GM12873 (cell line): Measurements from ENCODE around the gene MTHFD1.

Experiments used
- CTCF ChIP-seq: IDR thresholded peaks from 2 replicates; pipeline ENCODE4 v1.5.1; 2012; ENCODE audit warnings: low read depth, mild to moderate bottlenecking, moderate library complexity, low read length, control low read depth; ENCODE audit not compliant: insufficient read depth; ENCODE audit errors: missing control alignments

Gene MTHFD1

GRCh38 chr14:64411001-64411400, 22.8 kb downstream of the MTHFD1 start:
- no peak for TF ChIP-seq CTCF

GRCh38 chr14:64412237-64412636, 24.1 kb downstream of the MTHFD1 start:
- TF ChIP-seq CTCF = no peak

- TF ChIP-seq CTCF = no peak
Measured at GRCh38 chr14:64416348-64416932, 28.3 kb downstream of the MTHFD1 start.

GRCh38 chr14:64417055-64417770, 29.1 kb downstream of the MTHFD1 start:
- no peak for TF ChIP-seq CTCF

GRCh38 chr14:64417771-64418125, 29.6 kb downstream of the MTHFD1 start:
- TF ChIP-seq CTCF = no peak

- TF ChIP-seq CTCF = no peak
Measured at GRCh38 chr14:64419003-64419402, 30.9 kb downstream of the MTHFD1 start.

GRCh38 chr14:64421166-64421565, 33.0 kb downstream of the MTHFD1 start:
- TF ChIP-seq CTCF = no peak

- TF ChIP-seq CTCF = no peak
Measured at GRCh38 chr14:64422005-64422404, 33.9 kb downstream of the MTHFD1 start.
